GM12872 (cell line): Measurements from ENCODE around the gene KCNAB1.

Experiments
- TF ChIP-seq, protein P1 (sequence below): IDR thresholded peaks from 3 replicates; pipeline ENCODE4 v1.5.1; 2011; ENCODE audit warnings: low read depth, mild to moderate bottlenecking, low read length, moderate library complexity; ENCODE audit not compliant: insufficient read depth

KCNAB1 gene

DNA sequence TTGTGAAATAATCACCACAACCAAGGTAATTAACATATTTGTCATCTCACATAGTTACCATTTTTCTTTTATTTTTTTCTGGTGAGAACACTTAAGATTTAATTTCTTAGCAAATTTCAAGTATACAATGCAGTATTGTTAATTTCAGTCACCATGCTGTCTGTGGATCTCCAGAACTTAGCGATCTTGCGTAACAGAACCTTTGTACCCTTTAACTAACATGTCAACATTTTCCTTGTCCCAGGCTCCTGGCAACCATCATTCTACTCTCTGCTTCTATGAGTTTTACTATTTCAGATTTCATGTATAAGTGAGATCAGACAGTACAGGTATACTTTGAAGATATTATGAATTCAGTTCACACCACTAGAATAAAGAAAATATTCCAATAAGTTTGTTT is 154.4 kb downstream of the KCNAB1 start:
- TF ChIP-seq, protein P1, sequence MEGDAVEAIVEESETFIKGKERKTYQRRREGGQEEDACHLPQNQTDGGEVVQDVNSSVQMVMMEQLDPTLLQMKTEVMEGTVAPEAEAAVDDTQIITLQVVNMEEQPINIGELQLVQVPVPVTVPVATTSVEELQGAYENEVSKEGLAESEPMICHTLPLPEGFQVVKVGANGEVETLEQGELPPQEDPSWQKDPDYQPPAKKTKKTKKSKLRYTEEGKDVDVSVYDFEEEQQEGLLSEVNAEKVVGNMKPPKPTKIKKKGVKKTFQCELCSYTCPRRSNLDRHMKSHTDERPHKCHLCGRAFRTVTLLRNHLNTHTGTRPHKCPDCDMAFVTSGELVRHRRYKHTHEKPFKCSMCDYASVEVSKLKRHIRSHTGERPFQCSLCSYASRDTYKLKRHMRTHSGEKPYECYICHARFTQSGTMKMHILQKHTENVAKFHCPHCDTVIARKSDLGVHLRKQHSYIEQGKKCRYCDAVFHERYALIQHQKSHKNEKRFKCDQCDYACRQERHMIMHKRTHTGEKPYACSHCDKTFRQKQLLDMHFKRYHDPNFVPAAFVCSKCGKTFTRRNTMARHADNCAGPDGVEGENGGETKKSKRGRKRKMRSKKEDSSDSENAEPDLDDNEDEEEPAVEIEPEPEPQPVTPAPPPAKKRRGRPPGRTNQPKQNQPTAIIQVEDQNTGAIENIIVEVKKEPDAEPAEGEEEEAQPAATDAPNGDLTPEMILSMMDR: no peak

DNA sequence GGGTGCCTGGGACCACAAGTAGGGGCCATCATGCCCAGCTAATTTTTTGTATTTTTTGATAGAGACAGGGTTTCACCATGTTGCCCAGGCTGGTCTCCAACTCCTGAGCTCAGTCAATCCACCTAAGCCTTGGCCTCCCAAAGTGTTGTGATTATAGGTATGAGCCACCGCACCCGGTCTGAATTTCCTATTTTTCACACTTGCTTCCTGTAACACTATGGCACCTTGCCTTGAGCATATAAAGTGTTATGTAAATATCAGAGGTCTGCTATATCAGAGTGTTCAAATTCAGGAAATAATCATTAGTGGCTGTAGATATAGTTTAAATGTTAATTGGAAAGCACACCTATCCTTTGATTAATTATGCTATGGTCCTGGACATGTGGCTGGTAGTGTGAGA is 165.2 kb downstream of the KCNAB1 start:
- TF ChIP-seq, protein P1: no peak

DNA sequence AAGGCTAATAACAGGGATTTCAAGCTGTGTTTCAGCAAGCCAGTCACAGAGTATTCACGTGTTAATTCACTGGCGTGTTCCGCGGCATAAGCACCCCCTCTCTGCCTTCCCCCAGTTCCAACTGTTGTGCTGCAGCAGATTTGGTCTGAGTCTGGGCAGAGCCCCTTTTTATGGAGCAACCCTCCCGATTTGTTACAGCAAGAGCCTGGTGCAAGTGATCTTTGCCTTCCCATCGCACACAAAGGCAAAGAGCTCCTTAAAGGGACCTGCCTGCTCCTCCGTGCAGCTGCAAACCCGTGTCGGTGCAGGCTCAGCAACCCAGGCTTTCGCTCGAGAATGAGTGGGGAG is 170.5 kb downstream of the KCNAB1 start:
- TF ChIP-seq, protein P1: no peak

DNA sequence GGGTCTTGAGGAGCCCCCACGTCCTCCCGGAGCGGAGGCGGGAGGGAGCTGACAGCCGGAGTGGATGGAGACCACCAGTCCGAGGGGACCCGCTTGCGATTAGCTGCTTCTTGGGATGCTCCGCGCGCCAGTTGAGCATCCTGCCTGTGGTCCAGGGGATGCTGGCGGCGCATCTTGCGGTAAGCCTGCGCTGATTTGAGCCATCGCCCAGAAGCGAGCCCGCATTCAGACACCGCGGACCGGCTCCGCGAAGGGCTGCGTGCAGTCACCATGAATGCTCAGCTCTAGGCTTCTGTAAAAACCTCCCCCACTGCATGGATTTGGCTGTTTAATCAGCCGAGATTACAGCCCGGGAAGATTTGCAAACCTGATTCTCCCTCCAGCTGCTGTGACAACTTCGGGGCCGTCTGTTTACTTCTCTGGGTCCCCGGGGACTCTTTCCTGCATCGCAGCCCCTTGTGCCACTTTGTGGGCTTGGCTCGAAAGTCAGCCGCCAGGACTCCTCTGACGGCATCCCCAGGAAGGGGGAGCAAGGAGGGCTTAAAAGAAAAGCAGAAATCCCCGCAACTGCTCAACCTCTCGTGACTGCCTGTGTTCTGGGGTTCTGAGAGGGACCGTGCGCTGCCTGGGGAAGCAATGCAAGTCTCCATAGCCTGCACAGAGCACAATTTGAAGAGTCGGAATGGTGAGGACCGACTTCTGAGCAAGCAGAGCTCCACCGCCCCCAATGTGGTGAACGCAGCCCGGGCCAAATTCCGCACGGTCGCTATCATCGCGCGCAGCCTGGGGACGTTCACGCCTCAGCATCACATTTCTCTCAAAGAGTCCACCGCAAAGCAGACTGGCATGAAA is 171.1 kb downstream of the KCNAB1 start:
- TF ChIP-seq, protein P1: no peak

DNA sequence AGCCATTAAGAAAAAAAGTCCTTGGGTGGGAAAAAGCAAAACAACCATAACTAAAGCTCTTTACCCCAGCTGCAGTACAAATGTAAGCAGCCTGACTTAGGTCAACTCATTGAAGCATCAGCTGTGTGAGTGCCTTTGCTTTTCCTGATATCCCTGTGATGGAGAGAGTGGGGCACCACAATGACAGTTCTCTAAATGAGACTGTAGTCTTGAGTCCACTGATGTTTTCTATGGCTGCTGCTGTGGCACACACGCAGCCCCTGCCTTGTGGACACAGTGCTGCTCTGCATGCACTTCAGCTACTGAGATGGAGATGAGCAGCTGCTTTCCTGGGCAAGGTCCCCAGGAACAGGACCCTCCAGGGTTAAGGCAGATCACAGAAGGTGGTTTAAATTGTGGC is 173.2 kb downstream of the KCNAB1 start:
- TF ChIP-seq, protein P1: no peak

DNA sequence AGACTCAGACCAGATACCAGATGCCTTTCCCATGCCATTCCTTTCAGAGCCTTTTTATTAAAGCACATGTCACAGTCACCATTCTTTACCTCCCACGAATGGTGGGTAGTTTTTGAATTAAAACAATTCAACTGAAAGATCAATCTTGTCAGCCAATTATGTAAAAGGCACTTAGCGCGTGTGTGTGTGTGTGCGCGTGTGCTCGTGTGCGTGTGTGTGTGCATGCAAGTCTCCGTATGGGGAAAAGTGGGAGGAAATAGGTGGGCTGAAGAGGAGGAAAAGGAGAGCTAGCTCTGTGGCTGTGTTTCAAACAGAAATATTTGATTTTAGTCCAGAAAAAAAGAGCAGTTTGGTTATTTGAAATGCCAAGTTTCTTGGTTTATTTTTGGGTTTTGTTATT is 177.2 kb downstream of the KCNAB1 start:
- TF ChIP-seq, protein P1: no peak

DNA sequence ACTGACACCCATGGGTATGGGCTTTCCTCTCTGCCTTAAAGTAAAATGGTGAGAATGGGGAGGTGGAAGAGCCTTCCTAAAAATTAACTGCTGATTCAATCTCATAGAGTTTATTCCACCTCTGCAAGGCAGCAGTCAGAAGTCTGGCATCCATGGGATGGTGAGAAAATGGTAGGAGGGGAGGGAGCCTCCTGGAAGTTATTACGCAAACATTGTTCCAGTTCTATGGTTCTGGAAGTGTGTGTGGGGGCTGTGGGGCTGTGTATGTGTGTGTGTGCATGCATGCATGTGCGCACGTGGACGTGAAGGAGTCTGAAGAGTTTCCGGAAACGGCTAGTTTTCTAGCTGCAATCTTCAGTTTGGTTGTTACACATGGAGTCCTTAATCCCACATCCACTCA is 177.6 kb downstream of the KCNAB1 start:
- TF ChIP-seq, protein P1: no peak

DNA sequence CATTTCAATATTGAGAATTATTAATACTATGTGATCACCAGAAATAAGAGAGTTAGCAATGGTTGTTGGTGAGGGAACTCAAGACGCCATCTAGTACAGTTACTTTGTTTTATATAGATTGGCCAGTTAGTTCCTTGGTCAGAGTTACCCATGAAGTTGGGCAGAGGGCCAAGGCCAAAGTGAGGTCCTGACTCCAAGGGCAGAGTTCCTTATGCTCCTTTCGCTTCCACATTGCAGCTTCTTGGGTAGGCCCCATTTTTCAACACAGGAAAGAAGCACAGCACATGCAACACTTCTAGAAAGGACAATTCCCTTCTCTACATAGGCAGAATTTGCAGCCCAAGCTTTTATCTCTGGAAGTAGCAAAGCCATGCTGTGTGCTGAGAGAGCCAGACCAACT is 178.6 kb downstream of the KCNAB1 start:
- TF ChIP-seq, protein P1: no peak
